Lower lobe of right lung (tissue), 2 donors: Measurements from ENCODE around the gene OPA1. TPM values are rescaled to one million over a fixed set of nuclear protein-coding genes. Genes with fewer than 3 reads are reported as not detected.
"Not testable (repeated sequence)": the region's sequence is repeated elsewhere in the genome, so short reads cannot be mapped to it uniquely, and the experiment has no call there.

ENCODE experiments used
- ATAC-seq, 2 donors: fragments of 200-7000 bp; cut with Tn5 transposase; one replicate each; pipeline ENCODE4 v1.9.1; 2020 to 2022; ENCODE audit warnings: mild to moderate bottlenecking in 2 of 2, moderate library complexity in 2 of 2
- DNase-seq: peaks from one replicate; pipeline ENCODE4 v3.0.0-alpha.2; 2020
- H3K27ac ChIP-seq: fragments of 200-600 bp; one replicate; pipeline ENCODE4 v1.8.0; 2022
- H3K27me3 ChIP-seq: fragments of 200-600 bp; one replicate; pipeline ENCODE4 v1.8.0; 2022; ENCODE audit warnings: low read depth
- H3K36me3 ChIP-seq: fragments of 200-600 bp; one replicate; pipeline ENCODE4 v1.8.0; 2022; ENCODE audit warnings: mild to moderate bottlenecking
- H3K4me1 ChIP-seq: fragments of 200-600 bp; one replicate; pipeline ENCODE4 v1.8.0; 2022
- H3K4me3 ChIP-seq: fragments of 200-600 bp; one replicate; pipeline ENCODE4 v1.8.0; 2022; ENCODE audit warnings: mild to moderate bottlenecking
- H3K9me3 ChIP-seq: fragments of 200-600 bp; one replicate; pipeline ENCODE4 v1.8.0; 2022
- CTCF ChIP-seq: fragments of 200-600 bp; IDR thresholded peaks from one replicate; pipeline ENCODE4 v1.8.0; 2022; ENCODE audit warnings: antibody characterized with exemption, mild to moderate bottlenecking
- intact Hi-C: fragments of 100-400 bp; cut with DNase I; formaldehyde crosslinking; loops from one replicate; pipeline ENCODE4 v1.11.0; 2022
- total RNA-seq: library from RNA; stranded (reverse); fragmentation: NEBNext Ultra II Directional; extraction: Animal tissue kit (Norgen Biotek cat#: 25700); gene quantifications from one replicate; pipeline ENCODE4 v1.2.1, GENCODE V29; 2021
- donor health status: DM: no; HTN: yes; CAD: no; lungs with severe emphysema.

OPA1 gene
- total RNA-seq, 1 donor from 2014 or later = 44.0 TPM

- Histone ChIP-seq H3K4me3 (no peak overlapping the region), H3K36me3 (peaks cover 14% of the 10 kb centered on the region), H3K27ac (no peak overlapping the region), H3K27me3 (no peaks in the 10 kb centered on the region), H3K4me1 (peaks cover 19% of the 10 kb centered on the region), H3K9me3 (no peaks in the 10 kb centered on the region)
- DNase-seq (no peak), ATAC-seq (peak; percentile 77 to 84)
- intact Hi-C loops = no loop called here
- no peak for TF ChIP-seq CTCF
These were observed 5.2 kb downstream of the OPA1 start for GRCh38 chr3:193598202-193598601.

GRCh38 chr3:193599393-193599792 is 6.4 kb downstream of the OPA1 start:
- Histone ChIP-seq H3K4me3 (no peak overlapping the region), H3K9me3 (no peaks in the 10 kb centered on the region), H3K27me3 (no peaks in the 10 kb centered on the region), H3K27ac (no peak overlapping the region), H3K4me1 (peaks cover 12% of the 10 kb centered on the region), H3K36me3 (peaks cover 24% of the 10 kb centered on the region)
- intact Hi-C loops = no loop called here
- DNase-seq (no peak), ATAC-seq (no peak)
- no peak for TF ChIP-seq CTCF

- H3K4me3 ChIP-seq = no peak overlapping the region
- DNase-seq (no peak), ATAC-seq (peak; percentile 83 to 84)
- no peaks in the 10 kb centered on the region for H3K27me3 ChIP-seq
- intact Hi-C loops = no loop called here
- TF ChIP-seq CTCF = peak; percentile 88
- peaks cover 11% of the 10 kb centered on the region for H3K36me3 ChIP-seq
- no peaks in the 10 kb centered on the region for H3K9me3 ChIP-seq
- H3K4me1 ChIP-seq = no peaks in the 10 kb centered on the region
- H3K27ac ChIP-seq = no peak overlapping the region
These were observed 12.9 kb downstream of the OPA1 start for GRCh38 chr3:193605876-193606275.

- not testable (repeated sequence) for H3K27ac ChIP-seq
These were observed 13.9 kb downstream of the OPA1 start for GRCh38 chr3:193606892-193607291.

GRCh38 chr3:193610516-193610915 is 17.5 kb downstream of the OPA1 start:
- ATAC-seq, intact Hi-C loops: not testable (repeated sequence)

More at GRCh38 chr3:193606892-193607291, 13.9 kb downstream of the OPA1 start:
- H3K9me3 ChIP-seq, H3K27me3 ChIP-seq, H3K4me3 ChIP-seq, intact Hi-C loops, ATAC-seq, H3K4me1 ChIP-seq, DNase-seq: not testable (repeated sequence)
- peaks cover 11% of the 10 kb centered on the region for H3K36me3 ChIP-seq

GRCh38 chr3:193614430-193614829 is 21.4 kb downstream of the OPA1 start:
- ATAC-seq (no peak), DNase-seq (no peak)
- intact Hi-C loops = no loop called here
- no peaks in the 10 kb centered on the region for H3K4me1 ChIP-seq
- peaks cover 6% of the 10 kb centered on the region for H3K9me3 ChIP-seq
- H3K4me3 ChIP-seq = no peak overlapping the region
- H3K27ac ChIP-seq = no peak overlapping the region
- peaks cover 48% of the 10 kb centered on the region for H3K36me3 ChIP-seq
- no peaks in the 10 kb centered on the region for H3K27me3 ChIP-seq
- no peak for TF ChIP-seq CTCF

More at GRCh38 chr3:193610516-193610915, 17.5 kb downstream of the OPA1 start:
- H3K27me3 ChIP-seq, H3K4me3 ChIP-seq, H3K4me1 ChIP-seq, H3K9me3 ChIP-seq, H3K36me3 ChIP-seq, DNase-seq, H3K27ac ChIP-seq: not testable (repeated sequence)

GRCh38 chr3:193617628-193618027 is 24.6 kb downstream of the OPA1 start:
- intact Hi-C loops = no loop called here
- DNase-seq (no peak), ATAC-seq (no peak)
- no peak overlapping the region for H3K27ac ChIP-seq
- H3K4me1 ChIP-seq = no peaks in the 10 kb centered on the region
- TF ChIP-seq CTCF = no peak
- no peaks in the 10 kb centered on the region for H3K27me3 ChIP-seq
- peaks cover 6% of the 10 kb centered on the region for H3K9me3 ChIP-seq
- H3K36me3 ChIP-seq = peaks cover 70% of the 10 kb centered on the region
- H3K4me3 ChIP-seq = no peak overlapping the region
